Duodenal mucosa (tissue), 2 donors: Measurements from ENCODE around the gene ADARB1.
"Not testable (repeated sequence)": the region's sequence is repeated elsewhere in the genome, so short reads cannot be mapped to it uniquely, and the experiment has no call there.

ENCODE experiments used
- H3K27ac ChIP-seq: one replicate; pipeline ENCODE4 v1.7.0; 2013; ENCODE audit warnings: low read depth, low read length
- H3K27me3 ChIP-seq, 2 donors: one replicate each; pipeline ENCODE4 v1.7.0; 2013; ENCODE audit warnings: low read length in 2 of 2, control low read depth in 1 of 2; ENCODE audit not compliant: insufficient read depth in 2 of 2, control insufficient read depth in 1 of 2
- H3K36me3 ChIP-seq, 2 donors: one replicate each; pipeline ENCODE4 v1.7.0; 2013; ENCODE audit warnings: low read length in 2 of 2, control low read depth in 1 of 2; ENCODE audit not compliant: insufficient read depth in 2 of 2, control insufficient read depth in 1 of 2
- H3K4me1 ChIP-seq, 2 donors: one replicate each; pipeline ENCODE4 v1.7.0; 2013; ENCODE audit warnings: low read length in 2 of 2, control low read depth in 1 of 2; ENCODE audit not compliant: insufficient read depth in 2 of 2, control insufficient read depth in 1 of 2
- H3K4me3 ChIP-seq, 2 donors: one replicate each; pipeline ENCODE4 v1.7.0; 2013; ENCODE audit warnings: low read length in 2 of 2, low read depth in 1 of 2
- H3K9ac ChIP-seq, 2 donors: one replicate each; pipeline ENCODE4 v1.7.0; 2013; ENCODE audit warnings: low read length in 2 of 2, low read depth in 1 of 2
- H3K9me3 ChIP-seq, 2 donors: one replicate each; pipeline ENCODE4 v1.7.0; 2013; ENCODE audit warnings: low read length in 2 of 2, control low read depth in 1 of 2; ENCODE audit not compliant: control insufficient read depth in 1 of 2

ADARB1 gene

DNA sequence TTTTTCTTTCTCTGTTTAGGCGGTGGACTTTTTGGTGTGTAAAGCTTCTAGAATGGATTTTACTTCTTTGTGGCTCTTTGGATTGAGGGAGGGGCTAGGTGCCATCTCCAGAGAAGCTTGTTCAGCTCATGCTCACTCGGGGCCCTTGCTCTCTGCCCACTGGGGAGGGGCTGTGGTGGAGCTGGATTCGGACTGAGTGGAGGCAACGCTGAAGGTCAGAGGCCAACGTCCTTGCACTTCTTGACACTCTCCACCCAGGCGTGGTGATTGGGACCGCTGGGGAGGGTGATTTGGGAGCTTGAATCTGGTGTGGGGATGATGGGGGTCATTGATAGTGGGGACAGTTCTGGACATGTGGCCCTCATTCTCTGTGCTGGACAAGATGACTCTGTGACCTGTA lies 52.6 kb downstream of the ADARB1 start:
- no peaks in the 10 kb centered on the region for H3K36me3 ChIP-seq
- no peak overlapping the region for H3K27ac ChIP-seq
- H3K9ac ChIP-seq: no peak overlapping the region
- H3K4me1 ChIP-seq: peaks cover 13 to 16% of the 10 kb centered on the region in 2 donors
- no peaks in the 10 kb centered on the region for H3K27me3 ChIP-seq
- H3K9me3 ChIP-seq: no peaks in the 10 kb centered on the region
- H3K4me3 ChIP-seq: no peak overlapping the region

DNA sequence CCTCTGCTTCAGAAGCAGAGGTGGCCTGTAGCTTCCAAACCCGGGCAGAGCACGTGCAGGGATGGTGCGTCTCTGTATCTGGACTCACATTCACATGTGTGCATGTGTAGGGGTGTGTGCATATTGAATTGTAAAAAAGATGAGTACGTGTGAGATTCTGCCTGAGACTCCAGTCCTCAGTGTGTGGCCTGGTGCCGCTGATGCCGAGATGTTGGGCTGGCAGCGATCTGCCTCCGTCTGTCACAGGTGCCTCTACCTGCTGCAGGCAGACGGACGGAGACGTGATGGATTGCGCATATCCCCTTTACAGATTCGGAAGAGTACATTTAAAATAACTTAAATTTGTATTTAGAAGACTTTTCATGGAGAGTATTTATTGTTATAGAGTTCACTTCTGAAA lies 53.6 kb downstream of the ADARB1 start:
- Histone ChIP-seq H3K27ac (no peak overlapping the region), H3K9ac (no peak overlapping the region), H3K27me3 (no peaks in the 10 kb centered on the region), H3K4me3 (no peak overlapping the region), H3K9me3 (no peaks in the 10 kb centered on the region), H3K4me1 (peaks cover 13 to 16% of the 10 kb centered on the region in 2 donors), H3K36me3 (no peaks in the 10 kb centered on the region)

DNA sequence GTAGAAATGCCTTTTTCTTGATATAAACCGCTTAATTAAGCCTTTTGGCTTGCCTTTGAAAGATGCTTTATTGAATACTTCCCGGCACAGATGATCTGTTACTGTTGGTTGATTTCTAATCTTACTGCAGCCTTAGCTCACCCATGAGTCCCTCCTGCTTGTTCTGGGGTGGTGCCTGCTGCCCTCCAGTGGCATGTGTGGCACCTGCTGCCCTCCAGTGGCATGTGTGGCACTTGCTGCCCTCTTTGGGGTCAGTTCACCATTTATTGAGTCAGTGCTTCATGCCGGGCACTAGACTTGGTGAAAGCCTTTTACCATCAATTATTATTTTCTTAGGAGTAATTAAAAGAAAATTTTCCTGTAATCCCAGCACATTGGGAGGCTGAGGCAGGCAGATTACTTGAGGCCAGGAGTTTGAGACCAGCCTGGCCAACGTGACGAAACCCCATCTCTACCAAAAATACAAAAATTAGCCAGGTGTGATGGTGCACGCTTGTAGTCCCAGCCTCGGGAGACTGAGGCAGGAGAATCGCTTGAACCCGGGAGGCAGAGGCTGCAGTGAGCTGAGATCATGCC lies 54.3 kb downstream of the ADARB1 start:
- H3K4me3 ChIP-seq: no peak overlapping the region
- no peak overlapping the region for H3K9ac ChIP-seq
- H3K27ac ChIP-seq: no peak overlapping the region
- no peaks in the 10 kb centered on the region for H3K9me3 ChIP-seq
- H3K4me1 ChIP-seq: peaks cover 13 to 16% of the 10 kb centered on the region in 2 donors
- H3K27me3 ChIP-seq: no peaks in the 10 kb centered on the region
- no peaks in the 10 kb centered on the region for H3K36me3 ChIP-seq

DNA sequence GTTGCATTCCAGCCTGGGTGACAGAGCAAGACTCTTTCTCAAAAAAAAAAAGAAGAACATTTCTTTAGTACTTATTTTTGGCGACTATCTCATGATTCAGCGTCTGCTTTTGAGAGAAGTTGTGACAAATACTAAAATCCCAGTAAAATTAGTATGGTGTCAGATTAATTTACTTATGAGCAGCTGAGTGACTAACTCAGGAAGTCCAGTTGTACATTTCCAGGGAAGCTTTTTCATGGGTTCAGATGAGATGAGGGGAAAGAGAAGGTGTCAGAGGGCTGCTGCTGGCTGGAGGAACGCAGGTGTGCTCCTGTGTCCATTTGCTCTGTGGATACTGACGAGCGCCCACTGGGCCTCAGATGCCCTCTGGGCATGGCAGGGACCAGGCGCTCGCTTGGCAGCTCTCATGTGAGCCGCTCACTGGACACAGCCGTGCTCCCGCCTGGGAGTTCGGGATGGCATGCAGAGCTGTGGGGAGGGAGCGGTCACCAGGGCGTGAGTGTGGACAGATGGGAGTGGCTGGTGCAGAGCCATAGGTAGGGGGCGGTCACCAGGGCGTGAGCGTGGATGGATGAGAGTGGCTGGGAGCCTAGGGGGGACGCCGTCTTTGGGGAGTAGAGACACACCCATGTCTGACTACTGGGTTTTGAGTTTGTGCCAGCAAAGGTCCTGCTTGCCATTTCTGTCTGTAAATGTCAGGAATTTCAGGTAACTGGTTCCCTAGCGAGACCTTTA lies 55.0 kb downstream of the ADARB1 start:
- no peaks in the 10 kb centered on the region for H3K36me3 ChIP-seq
- peaks cover 13 to 16% of the 10 kb centered on the region in 2 donors for H3K4me1 ChIP-seq
- no peaks in the 10 kb centered on the region for H3K9me3 ChIP-seq
- no peaks in the 10 kb centered on the region for H3K27me3 ChIP-seq
- no peak overlapping the region for H3K27ac ChIP-seq
- no peak overlapping the region for H3K9ac ChIP-seq
- no peak overlapping the region for H3K4me3 ChIP-seq

DNA sequence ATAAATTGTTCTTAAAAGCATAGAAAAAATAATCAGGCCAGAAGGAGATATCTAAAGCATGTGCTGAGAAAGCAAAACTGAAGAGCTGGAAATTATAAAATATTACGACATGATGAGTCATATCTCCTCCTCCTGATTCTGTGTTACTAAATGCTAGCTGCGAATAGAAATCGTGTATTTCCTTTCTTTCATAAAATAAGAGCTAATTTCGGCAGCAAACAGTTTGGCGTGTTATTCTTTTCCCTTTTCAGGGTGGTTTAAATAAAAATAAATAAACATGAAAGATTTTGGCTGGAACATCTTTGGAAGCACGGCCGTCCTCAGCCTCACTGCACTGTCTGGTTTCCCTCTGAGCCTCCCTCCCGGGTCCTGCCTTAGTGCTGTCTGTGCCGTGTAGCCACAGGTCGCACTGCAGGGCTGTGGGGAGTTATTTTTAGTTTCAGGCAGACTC lies 56.0 kb downstream of the ADARB1 start:
- peaks cover 13 to 16% of the 10 kb centered on the region in 2 donors for H3K4me1 ChIP-seq
- H3K4me3 ChIP-seq: no peak overlapping the region

DNA sequence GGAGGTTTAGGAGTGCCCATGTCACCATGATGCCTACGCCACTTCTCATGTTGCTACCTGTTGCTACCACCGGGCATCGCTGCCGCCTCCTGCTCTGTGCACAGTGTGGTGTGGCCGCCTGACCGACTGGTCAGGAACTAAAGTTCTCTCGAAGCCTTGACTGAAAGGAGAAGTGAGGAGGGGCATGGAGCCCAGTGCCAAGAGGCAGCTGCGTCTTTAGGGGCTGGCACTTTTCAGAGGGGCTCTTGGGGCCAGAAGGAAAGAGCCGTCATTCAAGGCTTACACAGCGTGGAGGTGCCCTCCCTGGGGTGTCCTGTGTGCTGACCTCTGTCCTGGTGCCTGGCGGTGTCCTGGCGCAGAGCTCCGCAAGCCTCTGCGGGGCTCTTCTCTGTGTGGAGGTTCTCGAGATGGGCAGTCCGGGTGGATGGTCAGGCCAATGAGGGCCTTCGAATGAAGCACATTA lies 57.2 kb downstream of the ADARB1 start:
- Histone ChIP-seq H3K36me3 (no peaks in the 10 kb centered on the region), H3K4me1 (peaks cover 13 to 16% of the 10 kb centered on the region in 2 donors), H3K27me3 (no peaks in the 10 kb centered on the region), H3K9me3 (no peaks in the 10 kb centered on the region), H3K4me3 (no peak overlapping the region), H3K27ac (no peak overlapping the region), H3K9ac (no peak overlapping the region)

More for the DNA sequence above, 56.0 kb downstream of the ADARB1 start:
- no peaks in the 10 kb centered on the region for H3K27me3 ChIP-seq
- H3K9me3 ChIP-seq: no peaks in the 10 kb centered on the region
- H3K27ac ChIP-seq: no peak overlapping the region
- H3K9ac ChIP-seq: no peak overlapping the region
- no peaks in the 10 kb centered on the region for H3K36me3 ChIP-seq

DNA sequence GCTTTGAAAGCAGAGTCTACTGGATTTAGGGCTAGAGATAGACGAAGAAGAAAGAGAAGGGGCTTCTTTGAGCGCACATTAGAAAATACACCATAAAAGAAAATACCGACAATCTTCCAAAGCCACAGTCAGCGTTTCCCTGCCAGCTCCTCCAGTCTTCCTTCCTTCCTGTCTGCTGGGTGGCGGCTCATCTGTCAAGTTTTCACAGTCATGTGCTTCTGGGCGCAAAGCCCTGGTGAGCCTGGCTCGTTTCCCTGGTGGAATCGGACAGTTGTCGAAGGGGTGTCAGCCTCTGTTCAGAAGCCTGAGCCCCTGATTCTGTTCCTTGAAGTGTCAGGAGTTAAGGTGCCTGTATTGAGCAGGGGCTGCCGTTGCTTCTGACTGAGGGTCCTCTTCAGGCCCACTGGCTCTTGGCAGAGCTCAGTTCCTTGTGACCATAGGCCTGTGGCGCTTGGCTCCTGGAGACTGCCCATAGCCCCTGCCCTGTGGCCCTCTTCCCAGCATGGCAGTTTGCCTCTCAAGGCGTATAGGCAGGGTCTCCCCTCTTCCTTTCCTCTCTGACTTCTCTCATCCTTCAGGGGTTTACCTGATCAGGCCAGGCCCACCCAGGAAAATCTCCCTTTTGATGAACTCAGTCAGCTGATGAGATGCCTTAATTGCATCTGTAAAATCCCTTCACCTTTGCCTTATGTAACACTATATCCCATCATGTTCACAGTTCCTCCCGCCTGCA lies 58.6 kb downstream of the ADARB1 start:
- Histone ChIP-seq H3K4me1 (peaks cover 20 to 26% of the 10 kb centered on the region in 2 donors), H3K27me3 (no peaks in the 10 kb centered on the region), H3K4me3 (no peak overlapping the region), H3K36me3 (no peaks in the 10 kb centered on the region), H3K9ac (no peak overlapping the region), H3K9me3 (no peaks in the 10 kb centered on the region), H3K27ac (no peak overlapping the region)

DNA sequence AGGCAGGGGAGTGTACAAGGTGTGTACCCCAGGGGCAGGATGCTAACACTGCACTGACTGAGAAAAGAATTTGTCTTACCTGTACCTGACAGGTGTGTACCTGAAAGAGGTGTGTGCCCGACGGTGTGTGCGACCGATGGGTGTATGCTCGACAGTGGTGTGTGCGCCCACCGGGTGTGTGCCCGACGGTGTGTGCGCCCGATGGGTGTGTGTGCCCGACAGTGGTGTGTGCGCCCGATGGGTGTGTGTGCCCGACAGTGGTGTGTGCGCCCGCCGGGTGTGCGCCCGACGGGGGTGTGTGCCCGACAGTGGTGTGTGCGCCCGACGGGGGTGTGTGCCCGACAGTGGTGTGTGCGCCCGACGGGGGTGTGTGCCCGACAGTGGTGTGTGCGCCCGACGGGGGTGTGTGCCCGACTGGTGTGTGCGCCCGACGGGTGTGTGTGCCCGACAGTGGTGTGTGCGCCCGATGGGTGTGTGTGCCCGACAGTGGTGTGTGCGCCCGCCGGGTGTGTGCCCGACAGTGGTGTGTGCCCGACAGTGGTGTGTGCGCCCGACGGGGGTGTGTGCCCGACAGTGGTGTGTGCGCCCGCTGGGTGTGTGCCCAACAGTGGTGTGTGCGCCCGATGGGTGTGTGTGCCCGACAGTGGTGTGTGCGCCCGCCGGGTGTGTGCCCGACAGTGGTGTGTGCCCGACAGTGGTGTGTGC lies 59.3 kb downstream of the ADARB1 start:
- not testable (repeated sequence) for H3K4me3 ChIP-seq, H3K27me3 ChIP-seq, H3K9ac ChIP-seq, H3K9me3 ChIP-seq, H3K27ac ChIP-seq, H3K36me3 ChIP-seq
- H3K4me1 ChIP-seq: peaks cover 24 to 26% of the 10 kb centered on the region in 2 donors

DNA sequence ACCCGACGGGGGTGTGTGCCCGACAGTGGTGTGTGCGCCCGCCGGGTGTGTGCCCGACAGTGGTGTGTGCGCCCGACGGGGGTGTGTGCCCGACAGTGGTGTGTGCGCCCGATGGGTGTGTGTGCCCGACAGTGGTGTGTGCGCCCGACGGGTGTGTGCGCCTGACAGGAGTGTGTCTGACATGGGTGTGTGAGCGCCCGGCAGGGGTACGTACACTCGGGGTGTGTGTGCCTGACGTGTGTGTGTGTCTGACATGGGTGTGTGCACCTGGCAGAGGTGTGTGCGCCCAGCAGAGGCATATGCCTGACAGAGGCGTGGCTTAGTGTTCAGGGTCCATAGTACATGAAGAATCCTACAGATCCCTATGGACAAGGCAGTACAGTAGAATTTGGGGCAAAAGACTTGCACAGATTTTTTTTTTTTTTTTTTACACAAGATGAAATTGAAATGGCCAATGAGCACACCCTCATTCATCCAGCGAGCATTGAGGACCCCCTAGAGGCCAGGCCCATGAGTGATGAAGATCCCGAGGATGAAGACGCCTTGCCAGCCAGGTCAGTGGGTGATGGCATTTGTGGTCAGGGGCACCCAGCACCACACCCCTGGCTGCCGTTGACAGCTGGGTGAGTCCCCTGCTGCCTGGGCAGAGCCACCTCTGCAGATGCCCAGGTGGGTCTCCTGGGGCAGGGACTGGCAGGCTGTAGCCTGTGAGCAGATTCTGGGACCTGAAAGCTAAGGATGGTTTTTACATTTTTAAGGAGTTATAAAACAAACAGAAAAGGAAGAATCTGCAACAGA lies 60.1 kb downstream of the ADARB1 start:
- H3K27me3 ChIP-seq: no peaks in the 10 kb centered on the region
- H3K4me1 ChIP-seq: peaks cover 22 to 23% of the 10 kb centered on the region in 2 donors
- no peak overlapping the region for H3K27ac ChIP-seq
- H3K4me3 ChIP-seq: no peak overlapping the region
- no peaks in the 10 kb centered on the region for H3K9me3 ChIP-seq
- H3K36me3 ChIP-seq: no peaks in the 10 kb centered on the region
- H3K9ac ChIP-seq: no peak overlapping the region
